MG63 (cell line): ENCODE measurements around the gene PGAP1. TPM values are rescaled to one million over a fixed set of nuclear protein-coding genes. Genes with fewer than 3 reads are reported as not detected.

ENCODE experiments used
- DNase-seq: peaks from one replicate; pipeline ENCODE4 v3.0.0-alpha.2; 2020
- H3K27me3 ChIP-seq: fragments of 250-450 bp; sonication (Bioruptor Pico); 2 replicates; pipeline ENCODE4 v1.5.1; 2020; ENCODE audit warnings: mild to moderate bottlenecking, moderate library complexity
- H3K36me3 ChIP-seq: fragments of 250-450 bp; sonication (Bioruptor Pico); 2 replicates; pipeline ENCODE4 v1.5.1; 2020; ENCODE audit warnings: mild to moderate bottlenecking, moderate library complexity
- H3K4me3 ChIP-seq: fragments of 250-450 bp; sonication (Bioruptor Pico); 2 replicates; pipeline ENCODE4 v1.5.1; 2020; ENCODE audit warnings: mild to moderate bottlenecking, moderate library complexity
- H3K9me3 ChIP-seq: fragments of 250-450 bp; sonication (Bioruptor Pico); 2 replicates; pipeline ENCODE4 v1.5.1; 2020; ENCODE audit warnings: mild to moderate bottlenecking, moderate library complexity
- total RNA-seq: library from RNA; depleted of rRNA; stranded (reverse); fragments of >200 nt; shearing (Covaris generic); gene quantifications from 2 replicates; pipeline ENCODE4 v1.2.3, GENCODE V29; 2014; ENCODE audit warnings: low replicate concordance; rRNA removed

The PGAP1 gene
- total RNA-seq, 1 experiment from 2014 or later = 0.33 TPM

DNA sequence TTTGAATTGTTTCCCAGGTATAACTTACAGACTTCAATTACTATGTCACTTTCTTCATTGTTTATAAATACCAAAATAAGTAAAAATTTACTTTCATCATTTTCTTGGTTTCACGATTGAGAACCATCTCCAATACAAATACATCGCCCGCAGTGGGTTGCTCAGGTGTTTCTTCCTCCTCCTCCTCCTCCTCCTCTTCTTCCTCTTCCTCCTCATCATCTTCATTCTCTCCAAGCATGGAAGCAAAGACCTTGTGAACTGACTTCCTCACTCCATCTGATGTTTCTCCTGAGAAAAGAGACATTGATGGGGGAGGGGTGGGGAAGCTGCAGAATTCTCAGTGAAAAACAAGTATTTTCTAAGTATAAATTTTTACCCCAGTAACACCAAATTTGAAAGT is 133.6 kb downstream of the PGAP1 start:
- Histone ChIP-seq H3K36me3 (peaks cover 75% of the 10 kb centered on the region), H3K9me3 (no peaks in the 10 kb centered on the region), H3K4me3 (no peak overlapping the region), H3K27me3 (no peaks in the 10 kb centered on the region)
- no peak for DNase-seq

DNA sequence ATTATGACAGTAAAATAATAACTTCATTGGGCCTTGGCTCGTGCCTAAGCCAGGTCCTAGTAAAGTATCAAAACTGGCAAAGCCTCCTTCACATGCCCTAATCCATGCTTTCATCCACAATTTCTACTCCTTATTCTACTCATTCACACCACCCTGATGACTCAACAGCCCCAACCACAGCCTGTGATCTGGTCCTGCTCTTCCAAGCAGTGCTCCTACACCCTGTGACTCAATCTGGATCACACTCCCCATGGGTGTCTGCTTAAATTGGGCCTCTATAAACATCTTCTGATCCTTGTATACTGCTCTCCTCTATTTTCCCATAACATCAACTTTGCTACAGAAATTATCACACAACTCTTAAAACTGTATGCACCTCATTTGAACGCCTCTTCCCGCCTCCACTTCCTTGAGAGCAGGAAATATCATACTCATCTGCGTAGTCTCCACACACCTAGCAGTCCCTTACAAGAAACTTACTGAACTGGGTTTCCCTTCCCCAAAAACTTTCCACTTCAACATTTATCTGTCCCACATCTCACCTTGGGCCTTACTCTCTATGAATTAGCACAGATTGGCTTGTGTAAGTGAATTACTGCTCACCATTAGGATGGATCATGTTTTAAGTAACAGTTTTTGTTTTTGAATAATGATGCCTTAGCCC is 142.9 kb downstream of the PGAP1 start:
- peaks cover 72% of the 10 kb centered on the region for H3K36me3 ChIP-seq
- DNase-seq = peak; percentile 77
- H3K4me3 ChIP-seq = no peak overlapping the region
- H3K9me3 ChIP-seq = no peaks in the 10 kb centered on the region
- no peaks in the 10 kb centered on the region for H3K27me3 ChIP-seq

Other genes with a start within 250 kb of the PGAP1 start
- 32.4 and 43.3 TPM in 2 replicates for gene GTF3C3, start 127.0 kb downstream of the PGAP1 start, total RNA-seq
- gene C2orf66, start 117.4 kb downstream of the PGAP1 start, total RNA-seq = not detected in 2 replicates